ENCODE data around the gene MT1M.
"Not testable (repeated sequence)": the region's sequence is repeated elsewhere in the genome, so short reads cannot be mapped to it uniquely, and the experiment has no call there.

MT1M gene

DNA sequence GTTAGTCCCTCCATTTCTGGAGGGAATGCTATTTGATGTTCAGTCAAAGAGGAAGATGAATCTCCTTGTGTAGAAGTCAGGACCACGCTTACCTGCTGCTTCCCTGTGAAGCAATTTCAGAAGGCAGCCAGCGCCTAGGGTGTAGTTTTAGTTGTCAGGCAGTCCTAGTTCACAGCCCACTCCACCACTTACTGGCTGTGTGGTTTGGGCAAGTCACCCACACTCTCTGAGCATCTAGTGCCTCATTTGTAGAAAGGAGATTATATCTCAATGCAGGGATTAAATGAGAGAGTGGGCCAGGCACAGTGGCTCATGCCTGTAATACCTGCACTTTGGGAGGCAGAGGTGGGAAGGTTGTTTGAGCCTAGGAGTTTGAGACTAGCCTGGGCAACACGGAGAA, 39.7 kb downstream of the MT1M start:
- DNase-seq (ENCODE audit: low read depth in 2 of 3, low spot score in 1 of 3): not testable (repeated sequence)

DNA sequence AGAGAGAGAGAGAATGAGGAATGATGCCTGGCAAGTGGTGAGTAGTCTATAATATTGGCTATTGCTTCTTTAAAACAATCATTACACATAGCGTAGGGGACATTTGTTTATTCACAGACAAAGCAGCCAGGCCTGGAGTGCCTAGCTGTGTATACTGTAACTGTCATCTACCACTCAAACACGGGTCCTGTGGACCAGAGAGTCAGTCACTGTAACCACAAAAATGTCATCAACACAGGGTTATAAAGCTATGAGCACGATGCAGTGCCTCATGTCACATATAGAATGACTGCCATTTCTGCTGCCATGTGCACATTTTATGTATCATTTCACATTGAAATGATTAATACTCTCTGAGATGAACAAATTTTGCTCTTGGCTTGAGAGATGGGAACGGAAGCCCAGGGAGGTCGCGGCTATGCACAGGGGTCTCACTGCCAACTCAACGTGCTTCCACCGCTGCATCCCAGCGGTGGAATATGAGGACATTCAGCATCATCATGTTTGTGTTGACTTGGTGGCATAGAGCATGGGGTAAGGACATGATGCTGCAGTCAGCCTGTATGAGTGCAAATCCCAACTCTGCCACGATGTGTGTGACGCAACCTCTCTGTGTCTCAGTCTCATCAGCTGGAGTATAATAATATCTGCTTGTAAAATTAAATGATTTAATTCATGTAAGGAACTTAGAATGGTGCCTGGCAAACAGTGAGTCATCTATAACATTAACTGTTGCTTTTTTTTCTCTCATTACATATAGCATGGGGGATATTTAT, 40.5 kb downstream of the MT1M start:
- DNase-seq (ENCODE audit: low read depth in 2 of 3, low spot score in 1 of 3): no peak

- DNase-seq (ENCODE audit: low read depth in 2 of 3, low spot score in 1 of 3): no peak
Measured at GRCh38 chr16:56673921-56674320, 41.5 kb downstream of the MT1M start.

- DNase-seq (ENCODE audit: low read depth in 2 of 3, low spot score in 1 of 3): not testable (repeated sequence)
Measured at GRCh38 chr16:56674570-56674969, 42.1 kb downstream of the MT1M start.

GRCh38 chr16:56675685-56676210, 43.3 kb downstream of the MT1M start:
- no peak for DNase-seq (ENCODE audit: low read depth in 2 of 3, low spot score in 1 of 3)

DNA sequence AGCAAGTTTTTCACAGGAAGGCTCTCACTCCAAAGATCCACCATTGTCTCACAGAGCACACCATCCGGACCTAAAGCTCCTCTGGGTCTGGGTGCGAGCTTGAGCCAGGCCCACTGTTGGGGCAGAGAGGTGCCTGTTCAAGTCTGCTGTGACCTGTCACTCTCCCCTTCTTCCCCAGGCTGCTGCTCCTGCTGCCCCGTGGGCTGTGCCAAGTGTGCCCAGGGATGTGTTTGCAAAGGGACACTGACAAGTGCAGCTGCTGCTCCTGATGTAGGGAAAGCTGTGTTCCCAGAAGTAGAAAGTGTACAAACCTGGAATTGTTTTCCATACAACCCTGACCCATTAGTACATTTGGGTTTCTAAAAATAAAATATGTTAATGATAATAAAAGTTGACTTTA, 45.0 kb downstream of the MT1M start:
- no peak for DNase-seq (ENCODE audit: low read depth in 2 of 3, low spot score in 1 of 3)

DNA sequence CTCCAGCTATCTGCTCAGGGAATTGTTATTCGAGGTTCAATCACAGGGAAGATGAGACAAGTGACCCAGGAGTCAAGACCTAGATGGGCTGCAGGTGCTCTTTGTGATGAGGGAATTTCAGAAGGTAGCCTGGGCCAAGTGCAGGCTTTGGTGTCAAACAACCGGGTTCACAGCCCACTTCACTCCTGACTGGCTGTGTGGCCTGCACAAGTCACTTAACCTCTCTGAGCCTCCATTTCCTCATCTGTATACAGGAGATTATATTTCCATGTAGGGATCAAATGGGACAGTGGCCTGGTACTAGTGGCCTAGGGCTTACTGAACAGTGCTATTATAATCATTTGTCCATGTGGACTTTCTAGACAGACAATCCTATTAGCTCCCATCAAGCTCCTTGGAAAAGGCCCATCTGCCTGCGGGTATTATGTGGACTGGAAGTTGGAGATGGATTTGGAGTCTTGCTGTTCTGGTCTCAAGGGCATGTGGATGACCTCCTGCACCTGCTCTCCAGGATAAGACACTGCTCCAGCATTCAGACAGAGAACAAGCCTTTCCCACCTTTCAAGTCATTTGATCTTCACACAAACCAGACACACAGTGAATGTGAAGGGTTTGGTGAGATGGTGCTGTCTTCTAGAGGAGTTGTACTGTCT, 46.7 kb downstream of the MT1M start:
- DNase-seq (ENCODE audit: low read depth in 2 of 3, low spot score in 1 of 3): no peak

- no peak for DNase-seq (ENCODE audit: low read depth in 2 of 3, low spot score in 1 of 3)
Measured at GRCh38 chr16:56679818-56680217, 47.4 kb downstream of the MT1M start.

GRCh38 chr16:56681939-56682702, 49.7 kb downstream of the MT1M start, which contains the start of gene MT1X:
Gene MT1X, plus strand, starts transcription at chr16:56682470. Its CDS starts 71 bp downstream, at chr16:56682541.
- peak; percentile 83 to 86 (median 85) for DNase-seq (ENCODE audit: low read depth in 2 of 3, low spot score in 1 of 3)

DNA sequence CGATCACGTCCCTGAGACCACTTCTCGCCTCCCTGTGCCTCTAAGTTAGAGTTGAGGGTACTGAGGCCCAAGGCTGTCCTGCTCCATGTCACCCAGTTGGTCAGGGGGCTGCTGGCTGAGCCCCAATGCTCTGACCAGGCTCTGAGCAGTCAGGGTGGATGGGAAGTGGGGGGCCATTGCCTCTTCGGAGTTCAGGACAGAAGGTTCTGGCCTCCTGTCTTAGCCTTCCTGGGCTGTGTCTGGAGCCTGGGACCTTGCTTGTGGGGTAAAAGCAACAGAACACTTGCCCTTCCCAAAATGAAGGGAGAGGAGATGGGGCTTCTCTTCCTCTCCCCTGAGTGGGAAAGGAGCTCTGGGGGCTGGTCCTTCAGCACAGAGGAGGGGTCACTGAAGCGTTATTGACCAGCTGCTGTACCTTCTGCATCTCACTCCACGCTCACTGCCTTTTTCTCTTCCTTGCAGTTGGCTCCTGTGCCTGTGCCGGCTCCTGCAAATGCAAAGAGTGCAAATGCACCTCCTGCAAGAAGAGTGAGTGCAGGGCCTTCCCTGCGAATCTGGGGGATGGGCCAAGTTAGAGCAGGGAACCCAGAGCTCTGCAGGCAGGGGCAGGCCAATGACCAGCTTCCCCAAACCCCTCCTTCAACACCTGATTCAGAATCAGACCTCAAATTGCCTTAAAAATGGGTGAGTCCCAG, 50.4 kb downstream of the MT1M start:
- no peak for DNase-seq (ENCODE audit: low read depth in 2 of 3, low spot score in 1 of 3)

Data from stimulated activated CD4-positive, alpha-beta T cell treated with anti-CD3 and anti-CD28 coated beads, Interleukin-12 subunit alpha, Interleukin-12 subunit beta, amount 100 ng/mL, for 48 hours (primary cell).